GM19328 (cell line): ENCODE measurements around the gene CEACAM1.
"Not testable (repeated sequence)": the region's sequence is repeated elsewhere in the genome, so short reads cannot be mapped to it uniquely, and the experiment has no call there.

Experiments
- ATAC-seq: cut with Tn5 transposase; IDR thresholded peaks from one replicate; pipeline ENCODE4 v1.9.1; 2021; ENCODE audit warnings: mild to moderate bottlenecking, moderate library complexity; ENCODE audit not compliant: unreplicated experiment

Gene CEACAM1

DNA sequence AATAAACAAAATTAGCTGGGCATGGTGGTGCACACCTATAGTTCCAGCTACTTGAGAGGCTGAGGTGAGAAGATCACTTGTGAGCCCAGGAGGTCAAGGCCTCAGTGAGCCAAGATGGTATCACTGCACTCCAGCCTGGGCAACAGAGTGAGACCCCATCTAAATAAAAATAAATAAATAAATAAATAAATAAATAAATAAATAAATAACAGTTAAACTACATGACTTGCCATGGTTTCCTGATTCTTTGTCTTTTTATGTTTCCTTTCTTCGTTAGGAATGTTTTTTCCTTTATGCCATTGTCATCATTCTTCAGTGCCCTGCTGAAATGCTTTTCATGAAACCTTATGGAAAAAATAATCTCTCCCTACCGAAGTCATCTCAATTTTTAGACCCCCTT, 50.3 kb downstream of the CEACAM1 start:
- no peak for ATAC-seq

- ATAC-seq, result no peak
These were observed 51.2 kb downstream of the CEACAM1 start for GRCh38 chr19:42477117-42477516.

- ATAC-seq, result no peak
These were observed 52.9 kb downstream of the CEACAM1 start for GRCh38 chr19:42475366-42475765.

GRCh38 chr19:42474743-42475142, 53.5 kb downstream of the CEACAM1 start:
- ATAC-seq, result no peak

- no peak for ATAC-seq
These were observed 54.6 kb downstream of the CEACAM1 start for GRCh38 chr19:42473686-42474085.

DNA sequence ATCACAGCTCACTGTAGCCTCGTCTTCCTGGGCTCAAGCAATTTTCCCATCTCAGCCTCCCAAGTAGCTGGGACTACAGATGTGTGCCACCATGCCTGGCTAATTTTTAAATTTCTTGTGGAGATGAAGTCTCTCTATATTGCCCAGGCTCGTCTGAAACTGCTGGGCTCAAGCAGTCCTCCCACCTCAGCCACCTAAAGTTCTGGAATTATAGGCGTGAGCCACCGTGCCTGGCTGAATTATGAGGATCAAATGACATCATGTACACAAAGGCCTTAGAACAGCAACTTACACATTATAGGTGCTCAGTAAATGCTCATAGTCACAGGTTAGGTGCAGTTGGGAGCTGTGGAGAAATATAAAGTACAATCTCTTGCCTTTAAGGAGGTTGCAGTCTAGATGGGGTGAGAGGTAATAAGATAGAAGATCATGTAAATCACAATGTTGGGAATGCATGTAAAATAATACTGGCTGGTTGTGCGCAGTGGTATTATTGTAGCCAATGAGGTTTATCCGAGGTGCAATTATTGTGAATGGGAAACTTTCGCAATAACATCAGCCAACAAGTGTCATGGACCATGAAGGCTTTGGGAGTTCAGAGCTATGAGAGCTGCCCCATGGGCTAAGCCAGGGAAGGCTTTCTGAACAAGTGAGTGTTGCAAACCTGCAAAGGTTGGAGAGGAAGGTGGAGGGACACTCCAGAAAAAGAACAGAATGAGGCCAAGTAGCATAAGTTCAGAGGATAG, 55.7 kb downstream of the CEACAM1 start:
- ATAC-seq, result no peak

DNA sequence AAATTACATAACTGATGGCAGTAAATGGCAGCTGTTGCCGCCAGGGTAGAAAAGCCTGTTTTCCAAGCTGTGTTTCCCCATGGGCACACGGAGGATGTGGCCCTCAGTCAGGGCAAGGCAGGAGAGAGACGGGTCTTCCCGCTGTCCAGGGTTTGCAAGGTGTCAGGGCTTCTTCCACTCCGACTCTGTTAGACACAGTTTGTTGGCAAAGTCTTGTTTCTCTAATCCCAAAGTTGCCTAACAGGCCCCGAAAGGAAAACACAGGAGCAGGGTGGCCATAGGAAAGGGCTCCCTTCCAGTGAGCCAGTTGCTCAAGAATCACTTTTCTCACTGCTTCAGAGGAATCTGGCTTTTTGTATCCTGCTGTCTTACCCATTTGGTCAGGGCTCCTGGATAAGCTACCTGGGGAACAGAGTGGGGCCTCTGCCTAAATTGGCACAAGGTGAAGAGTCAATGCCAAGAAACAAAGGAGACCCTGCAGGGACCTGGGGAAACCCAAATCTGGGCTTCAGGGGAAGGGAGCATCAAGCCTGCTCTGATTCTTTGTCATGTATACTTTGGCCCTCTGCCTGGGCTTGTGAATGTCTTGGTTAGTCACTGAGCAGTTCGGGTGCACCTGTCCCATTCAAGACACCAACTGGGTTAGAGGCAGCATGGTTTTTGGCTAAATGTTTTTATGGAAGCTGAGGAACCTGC, 56.6 kb downstream of the CEACAM1 start:
- ATAC-seq, result no peak

GRCh38 chr19:42469311-42470235, 58.7 kb downstream of the CEACAM1 start:
- no peak for ATAC-seq

DNA sequence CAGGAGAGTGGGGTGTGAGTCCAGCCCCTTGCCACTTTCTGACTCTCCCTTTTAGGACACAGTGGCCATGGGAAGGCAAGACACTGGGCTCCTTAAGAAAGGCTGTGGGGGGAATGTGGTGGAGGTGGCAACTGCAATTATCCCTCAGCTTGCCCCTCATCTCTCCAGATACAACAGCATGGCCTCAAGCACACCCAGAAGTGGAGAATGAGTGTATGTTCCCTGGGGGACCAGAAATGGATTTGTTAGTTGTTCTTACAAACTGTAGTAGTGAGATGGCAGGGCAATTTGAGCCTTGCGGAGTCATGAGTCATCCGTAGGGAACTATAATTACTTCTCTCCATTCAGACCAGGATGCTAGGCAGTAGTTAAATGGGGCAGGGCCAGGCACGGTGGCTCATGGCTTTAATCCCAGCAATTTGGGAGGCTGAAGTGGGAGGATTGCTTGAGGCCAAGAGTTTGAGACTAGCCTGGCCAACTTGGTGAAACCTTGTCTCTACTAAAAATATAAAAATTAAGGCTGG, 59.9 kb downstream of the CEACAM1 start:
- ATAC-seq, result no peak

DNA sequence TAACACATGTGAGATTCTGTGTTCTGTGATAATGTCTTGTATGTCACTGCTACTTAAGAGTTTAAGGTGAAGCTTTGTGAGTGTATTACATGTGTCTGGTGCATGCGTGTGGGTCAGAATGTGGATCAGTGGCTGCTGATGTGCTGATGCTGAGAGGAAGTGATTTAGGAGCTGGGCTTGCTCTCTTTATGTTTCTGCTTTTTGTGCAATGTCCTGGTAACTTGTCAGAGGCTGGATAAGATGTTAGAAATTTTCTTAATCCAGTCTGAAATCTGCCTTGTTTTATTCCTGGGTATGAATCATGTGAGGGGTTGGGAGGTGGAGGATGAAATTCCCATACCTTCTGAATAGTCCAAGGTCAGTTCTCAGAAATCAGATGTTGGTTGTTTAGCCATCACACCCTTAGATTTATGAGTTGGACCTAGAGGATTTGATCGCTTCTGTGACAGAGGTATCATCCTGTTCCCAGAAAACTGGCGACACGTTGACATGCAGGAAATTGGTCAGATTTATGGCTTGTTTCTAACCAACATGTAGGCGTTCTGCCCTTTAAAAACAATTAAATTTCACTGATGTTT, 61.0 kb downstream of the CEACAM1 start:
- ATAC-seq, result no peak

DNA sequence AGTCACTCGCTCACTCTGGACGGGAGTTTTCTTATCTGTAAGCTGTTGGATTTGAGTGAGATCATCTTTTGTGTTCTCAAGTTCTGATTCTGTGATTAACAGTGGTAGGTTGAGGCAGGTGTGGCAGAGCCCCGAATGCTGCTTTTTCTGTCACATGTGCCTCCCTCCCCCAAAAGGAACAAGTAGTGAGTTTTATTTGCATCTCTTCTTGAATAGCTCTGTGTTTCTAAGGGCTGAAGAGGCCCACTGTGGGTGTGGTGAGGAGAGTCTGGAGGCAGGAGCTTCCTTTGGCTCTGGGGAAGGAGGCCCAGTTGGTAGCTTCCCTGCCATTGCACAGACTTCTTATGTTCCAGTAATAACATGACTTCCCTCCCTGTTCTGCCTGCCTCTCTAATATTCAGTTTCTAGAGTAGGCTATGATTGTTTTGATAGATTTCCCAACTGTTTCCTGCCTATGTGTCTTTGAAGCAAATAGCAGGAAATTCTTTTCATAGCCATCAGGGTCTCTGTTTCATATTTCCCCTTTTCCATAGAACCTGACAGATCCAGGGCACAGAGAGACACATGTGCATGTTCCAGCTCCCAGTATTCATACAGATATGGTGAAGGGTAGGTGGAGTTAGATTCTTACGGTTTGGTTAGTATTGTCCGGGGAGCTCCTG, 61.6 kb downstream of the CEACAM1 start:
- ATAC-seq, result no peak

GRCh38 chr19:42465827-42466280, 62.4 kb downstream of the CEACAM1 start:
- peak; percentile 60 for ATAC-seq

DNA sequence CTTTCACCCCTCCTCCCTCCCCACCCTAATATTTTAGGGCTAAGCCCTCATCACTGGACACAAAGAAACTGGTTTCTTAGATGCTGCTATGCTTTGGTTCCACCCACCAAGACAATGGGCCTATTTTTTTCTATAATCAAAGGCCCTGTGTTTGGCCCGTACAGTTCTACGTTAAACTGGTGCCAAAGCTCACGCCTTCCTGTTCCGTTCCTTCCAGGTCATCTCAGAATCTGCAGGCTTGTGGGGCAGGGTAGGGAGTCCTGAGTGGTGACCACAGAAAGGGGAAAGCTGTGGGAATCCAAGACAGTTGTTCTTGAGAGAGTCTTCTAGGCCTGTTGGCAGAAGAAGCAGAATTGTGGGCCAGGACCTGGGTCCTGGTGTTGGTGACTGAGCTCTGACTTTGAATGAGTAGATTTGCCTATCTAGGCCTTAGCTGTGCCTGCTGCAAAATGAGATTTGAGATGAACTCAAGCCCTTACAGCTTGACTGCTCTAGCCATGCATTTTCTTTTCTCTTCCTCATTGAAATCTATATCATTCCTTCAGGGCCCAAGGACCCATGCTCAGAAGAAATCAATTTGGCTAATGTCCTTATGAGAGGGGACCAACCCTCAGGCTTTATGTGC, 66.5 kb downstream of the CEACAM1 start:
- ATAC-seq, result no peak

GRCh38 chr19:42461231-42461630, 67.0 kb downstream of the CEACAM1 start:
- ATAC-seq, result not testable (repeated sequence)

- no peak for ATAC-seq
These were observed 68.4 kb downstream of the CEACAM1 start for GRCh38 chr19:42459926-42460325.
